Measurements from ENCODE around the gene NEDD8. TPM values are rescaled to one million over a fixed set of nuclear protein-coding genes. Genes with fewer than 3 reads are reported as not detected.

NEDD8 gene
- total and polyA plus RNA-seq, 9 donors, result 69.7 to 301 (median 134) TPM

DNA sequence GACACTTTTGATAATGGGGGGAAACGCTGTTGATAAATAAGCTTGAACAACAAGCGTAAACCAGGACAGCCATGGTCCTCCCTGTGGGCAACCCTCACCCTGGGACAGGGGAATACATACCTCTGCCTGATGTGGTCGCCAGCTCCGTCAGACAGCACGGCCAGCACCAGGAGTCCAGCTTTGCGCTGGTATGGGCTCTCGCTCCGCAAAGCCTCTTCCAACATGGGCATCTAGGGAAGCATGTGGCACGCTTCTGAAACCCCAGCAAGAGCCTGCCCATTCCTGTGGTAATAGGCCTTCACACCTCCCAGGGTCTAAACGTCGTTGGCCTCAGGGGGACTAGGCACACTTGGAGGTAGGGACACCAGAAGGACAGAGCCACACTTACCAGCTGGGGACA lies 46.4 kb downstream of the NEDD8 start:
- 91 to 92% (median 91%) methylated on average over 11 of the region's 11 CpGs for WGBS, 3 donors
- no peaks in the 10 kb centered on the region for H3K27me3 ChIP-seq
- no peak overlapping the region for H3K4me3 ChIP-seq
- H3K9me3 ChIP-seq, result no peaks in the 10 kb centered on the region
- no peak overlapping the region for H3K27ac ChIP-seq
- TF ChIP-seq POLR2A (IDR thresholded peaks at IDR 0.05), result no peak
- no peak for TF ChIP-seq EP300 (IDR thresholded peaks at IDR 0.05)
- TF ChIP-seq, protein P1, sequence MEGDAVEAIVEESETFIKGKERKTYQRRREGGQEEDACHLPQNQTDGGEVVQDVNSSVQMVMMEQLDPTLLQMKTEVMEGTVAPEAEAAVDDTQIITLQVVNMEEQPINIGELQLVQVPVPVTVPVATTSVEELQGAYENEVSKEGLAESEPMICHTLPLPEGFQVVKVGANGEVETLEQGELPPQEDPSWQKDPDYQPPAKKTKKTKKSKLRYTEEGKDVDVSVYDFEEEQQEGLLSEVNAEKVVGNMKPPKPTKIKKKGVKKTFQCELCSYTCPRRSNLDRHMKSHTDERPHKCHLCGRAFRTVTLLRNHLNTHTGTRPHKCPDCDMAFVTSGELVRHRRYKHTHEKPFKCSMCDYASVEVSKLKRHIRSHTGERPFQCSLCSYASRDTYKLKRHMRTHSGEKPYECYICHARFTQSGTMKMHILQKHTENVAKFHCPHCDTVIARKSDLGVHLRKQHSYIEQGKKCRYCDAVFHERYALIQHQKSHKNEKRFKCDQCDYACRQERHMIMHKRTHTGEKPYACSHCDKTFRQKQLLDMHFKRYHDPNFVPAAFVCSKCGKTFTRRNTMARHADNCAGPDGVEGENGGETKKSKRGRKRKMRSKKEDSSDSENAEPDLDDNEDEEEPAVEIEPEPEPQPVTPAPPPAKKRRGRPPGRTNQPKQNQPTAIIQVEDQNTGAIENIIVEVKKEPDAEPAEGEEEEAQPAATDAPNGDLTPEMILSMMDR (IDR thresholded peaks at IDR 0.05), result no peak
- peaks cover 2% of the 10 kb centered on the region for H3K4me1 ChIP-seq (ENCODE audit: insufficient read depth)
- no peak for DNase-seq
- intact Hi-C loops (cut with DNase I), result no loop called here
- no peaks in the 10 kb centered on the region for H3K36me3 ChIP-seq

DNA sequence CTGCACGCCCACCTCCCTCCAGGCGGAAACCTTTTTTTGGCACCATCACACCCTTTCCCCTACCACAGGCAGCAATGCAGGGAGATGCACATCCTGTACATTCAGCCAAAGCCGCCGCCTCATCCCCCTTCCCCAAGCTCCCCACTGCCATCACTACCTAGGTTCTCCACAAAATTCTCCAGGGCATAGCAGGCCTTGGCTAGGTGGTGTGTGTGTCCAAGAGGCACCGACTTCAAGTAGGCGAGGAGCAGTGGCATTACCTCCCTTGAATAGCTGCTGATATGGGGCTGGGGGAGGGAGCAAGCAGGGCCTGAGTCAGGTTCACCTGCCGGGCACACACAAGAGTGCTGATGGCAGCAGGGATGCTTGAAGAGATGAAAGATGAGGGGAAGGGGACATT lies 47.1 kb downstream of the NEDD8 start:
- Histone ChIP-seq H3K4me1 (ENCODE audit: insufficient read depth) (peaks cover 2% of the 10 kb centered on the region), H3K4me3 (no peak overlapping the region), H3K36me3 (no peaks in the 10 kb centered on the region), H3K9me3 (no peaks in the 10 kb centered on the region), H3K27me3 (no peaks in the 10 kb centered on the region), H3K27ac (no peak overlapping the region)
- no peak for TF ChIP-seq EP300 (IDR thresholded peaks at IDR 0.05)
- TF ChIP-seq POLR2A (IDR thresholded peaks at IDR 0.05), result no peak
- TF ChIP-seq, protein P1 (IDR thresholded peaks at IDR 0.05), result no peak
- intact Hi-C loops (cut with DNase I), result no loop called here
- WGBS, 3 donors, result 90 to 96% (median 91%) methylated on average over 7 of the region's 7 CpGs
- DNase-seq, result no peak

DNA sequence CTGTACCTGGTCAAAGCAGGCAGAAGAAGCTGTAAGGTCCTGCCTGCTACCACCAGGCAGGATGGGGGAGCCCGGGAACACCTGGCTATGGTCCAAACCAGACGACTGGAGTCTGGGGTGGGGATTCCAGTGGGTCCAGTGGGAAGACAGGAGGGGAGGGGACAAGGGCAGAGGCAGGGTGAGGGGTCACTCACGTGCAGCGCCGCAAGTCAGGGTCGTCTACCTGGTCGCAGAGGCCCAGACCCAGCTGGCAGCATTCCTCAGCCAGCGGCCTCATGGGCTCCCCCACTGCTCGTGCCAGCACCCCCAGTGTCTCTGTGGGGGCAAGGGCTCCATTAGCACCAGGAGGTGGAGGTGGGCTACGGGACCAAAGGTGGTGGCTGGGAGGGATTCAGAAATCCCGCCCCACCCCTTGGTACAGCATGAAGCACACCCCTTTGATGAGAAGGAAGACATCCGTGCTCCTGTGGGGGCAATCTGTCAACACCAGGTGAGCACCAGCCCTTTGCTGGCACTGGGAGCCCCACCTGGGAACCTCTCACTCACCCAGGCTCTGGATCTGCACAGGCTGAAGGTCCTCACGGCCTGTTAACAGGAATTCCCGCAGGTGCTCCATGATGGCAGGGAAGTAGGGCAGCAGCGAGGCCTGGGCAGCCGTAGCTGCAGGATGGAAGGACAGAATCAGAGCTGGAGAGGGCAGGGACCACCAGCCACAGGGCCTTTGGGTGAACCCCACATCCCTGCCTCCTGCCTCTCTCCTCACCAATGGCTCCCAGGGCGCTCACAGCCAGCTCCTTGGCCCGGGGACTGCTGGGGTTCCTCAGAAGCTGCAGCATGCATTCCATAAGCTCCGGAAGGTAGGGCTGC lies 47.8 kb downstream of the NEDD8 start:
- no peaks in the 10 kb centered on the region for H3K27me3 ChIP-seq
- DNase-seq, result no peak
- intact Hi-C loops (cut with DNase I), result no loop called here
- 80 to 83% (median 82%) methylated on average over 19 of the region's 19 CpGs for WGBS, 3 donors
- no peak for TF ChIP-seq POLR2A (IDR thresholded peaks at IDR 0.05)
- no peak for TF ChIP-seq EP300 (IDR thresholded peaks at IDR 0.05)
- TF ChIP-seq, protein P1 (IDR thresholded peaks at IDR 0.05), result no peak
- no peaks in the 10 kb centered on the region for H3K36me3 ChIP-seq
- no peaks in the 10 kb centered on the region for H3K9me3 ChIP-seq
- H3K4me1 ChIP-seq (ENCODE audit: insufficient read depth), result peaks cover 2% of the 10 kb centered on the region
- H3K27ac ChIP-seq, result no peak overlapping the region
- H3K4me3 ChIP-seq, result no peak overlapping the region

DNA sequence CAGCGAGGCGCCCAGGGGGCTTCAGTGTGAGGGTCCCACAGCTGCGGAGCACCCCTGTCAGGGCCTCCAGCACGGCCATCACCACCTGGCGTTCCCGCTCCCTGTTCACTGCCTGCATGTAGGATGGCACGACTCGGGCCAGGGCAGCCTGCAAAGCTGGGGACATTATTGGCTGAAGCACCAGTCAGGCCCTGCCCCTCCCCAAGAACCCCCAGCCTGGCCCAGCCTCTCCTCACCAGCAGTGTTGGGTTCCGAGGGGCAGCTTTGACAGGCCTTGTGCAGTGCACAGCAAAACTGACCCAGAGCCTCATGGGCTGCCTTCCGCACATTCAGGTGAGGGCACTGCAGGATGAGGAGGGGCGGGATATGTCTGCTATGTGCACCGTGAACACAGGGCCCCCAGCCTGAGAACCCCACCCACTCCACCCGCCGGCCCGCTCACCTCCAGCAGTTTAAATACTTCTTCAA lies 49.1 kb downstream of the NEDD8 start:
- intact Hi-C loops (cut with DNase I), result no loop called here
- WGBS, 3 donors, result 86 to 88% (median 87%) methylated on average over 14 to 15 of the region's 15 CpGs
- Histone ChIP-seq H3K9me3 (no peaks in the 10 kb centered on the region), H3K4me1 (ENCODE audit: insufficient read depth) (peaks cover 2% of the 10 kb centered on the region), H3K27me3 (no peaks in the 10 kb centered on the region), H3K4me3 (no peak overlapping the region), H3K36me3 (no peaks in the 10 kb centered on the region), H3K27ac (no peak overlapping the region)
- no peak for DNase-seq
- no peak for TF ChIP-seq POLR2A (IDR thresholded peaks at IDR 0.05)
